Stimulated activated CD4-positive, alpha-beta T cell treated with anti-CD3 and anti-CD28 coated beads, Interleukin-15, amount 100 ng/mL, for 48 hours (primary cell): ENCODE results near the gene MTA3.

Source experiments
- DNase-seq, 2 donors: peaks; one replicate each; pipeline ENCODE4 v3.0.0-alpha.2; 2020; ENCODE audit warnings: low read depth in 2 of 2

Gene MTA3

GRCh38 chr2:42762823-42763804 lies 194.7 kb downstream of the MTA3 start:
- no peak for DNase-seq

GRCh38 chr2:42764096-42764495 lies 195.7 kb downstream of the MTA3 start, which contains the start of gene OXER1:
Gene OXER1 (minus strand): TSS chr2:42764135. CDS start chr2:42764062, 73 bp downstream.
- DNase-seq = no peak

- DNase-seq = no peak
These were observed 196.5 kb downstream of the MTA3 start for GRCh38 chr2:42764901-42765300.

GRCh38 chr2:42765686-42766085 lies 197.3 kb downstream of the MTA3 start:
- DNase-seq = no peak

GRCh38 chr2:42767080-42767898 lies 198.9 kb downstream of the MTA3 start:
- no peak for DNase-seq

GRCh38 chr2:42767899-42768705 lies 199.7 kb downstream of the MTA3 start:
- DNase-seq = no peak

GRCh38 chr2:42768706-42769256 lies 200.3 kb downstream of the MTA3 start:
- no peak for DNase-seq

GRCh38 chr2:42769583-42770287 lies 201.3 kb downstream of the MTA3 start:
- DNase-seq = no peak

- DNase-seq = no peak
These were observed 202.1 kb downstream of the MTA3 start for GRCh38 chr2:42770288-42771131.

- no peak for DNase-seq
These were observed 203.2 kb downstream of the MTA3 start for GRCh38 chr2:42771546-42772153.

GRCh38 chr2:42775186-42775585 lies 206.8 kb downstream of the MTA3 start:
- DNase-seq = no peak

GRCh38 chr2:42775810-42776209 lies 207.4 kb downstream of the MTA3 start:
- DNase-seq = no peak

- DNase-seq = no peak
These were observed 209.7 kb downstream of the MTA3 start for GRCh38 chr2:42777883-42778805.

- no peak for DNase-seq
These were observed 212.7 kb downstream of the MTA3 start for GRCh38 chr2:42781181-42781580.

- no peak for DNase-seq
These were observed 215.1 kb downstream of the MTA3 start for GRCh38 chr2:42783511-42783910.

- no peak for DNase-seq
These were observed 215.9 kb downstream of the MTA3 start for GRCh38 chr2:42784204-42784880.

GRCh38 chr2:42786561-42787345 lies 218.3 kb downstream of the MTA3 start:
- DNase-seq = no peak
